Tibial artery (tissue), 4 donors: ENCODE data around the gene P3H4.

Source experiments
- DNase-seq, 2 donors: peaks; one replicate each; pipeline ENCODE4 v3.0.0-alpha.2; 2019
- H3K27ac ChIP-seq, 2 donors: fragments of 200-600 bp; sonication (generic) in 1 of 2; 1 replicate in 1 of 2; 2 replicates in 1 of 2; pipeline ENCODE4 v1.5.1; 2018 to 2019; ENCODE audit warnings: mild to moderate bottlenecking in 1 of 2
- H3K27me3 ChIP-seq, 2 donors: fragments of 200-600 bp; sonication (generic) in 1 of 2; one replicate each; pipeline versions ENCODE4 v1.5.1 to v1.6.0; 2016 to 2019
- H3K36me3 ChIP-seq, 3 donors: fragments of 200-600 bp; sonication (generic) in 2 of 3; one replicate each; pipeline ENCODE4 v1.5.1; 2016 to 2019; ENCODE audit warnings: mild to moderate bottlenecking in 2 of 3
- H3K4me1 ChIP-seq, 4 donors: fragments of 200-600 bp; sonication (generic) in 2 of 4; 1 replicate in 3 of 4; 2 replicates in 1 of 4; pipeline ENCODE4 v1.5.1; 2016 to 2019
- H3K4me3 ChIP-seq, 2 donors: fragments of 200-600 bp; sonication (generic) in 1 of 2; 1 replicate in 1 of 2; 2 replicates in 1 of 2; pipeline ENCODE4 v1.5.1; 2018 to 2019; ENCODE audit warnings: mild to moderate bottlenecking in 2 of 2
- H3K9me3 ChIP-seq, 3 donors: fragments of 200-600 bp; sonication (generic) in 1 of 3; one replicate each; pipeline ENCODE4 v1.5.1; 2016 to 2019
- CTCF ChIP-seq, 2 experiments: fragments of 200-600 bp in 1 of 2; fragments of 450-650 bp in 1 of 2; IDR thresholded peaks; one replicate each; pipeline ENCODE4 v1.5.1; 2017 to 2019; ENCODE audit warnings: antibody characterized with exemption in 2 of 2, mild to moderate bottlenecking in 1 of 2, moderate library complexity in 1 of 2
- intact Hi-C: fragments of 100-400 bp; cut with DNase I; formaldehyde crosslinking; loops from one replicate; pipeline ENCODE4 v1.15.0; 2023; ENCODE audit warnings: low total_unique reads

The P3H4 gene

GRCh38 chr17:41768682-41769288 is 43.0 kb downstream of the P3H4 start:
- no peak for DNase-seq
- no peaks in the 10 kb centered on the region for H3K27me3 ChIP-seq
- H3K27ac ChIP-seq: no peak overlapping the region
- peaks cover 0 to 21% (median 2%) of the 10 kb centered on the region in 4 donors for H3K4me1 ChIP-seq
- H3K36me3 ChIP-seq: peaks cover 0 to 87% (median 55%) of the 10 kb centered on the region in 3 donors
- intact Hi-C loops: no loop called here
- no peak overlapping the region for H3K4me3 ChIP-seq
- H3K9me3 ChIP-seq: no peaks in the 10 kb centered on the region
- no peak for TF ChIP-seq CTCF (IDR thresholded peaks at IDR 0.05)

- no peak for DNase-seq
- peaks cover 0 to 8% (median 0%) of the 10 kb centered on the region in 4 donors for H3K4me1 ChIP-seq
- H3K27me3 ChIP-seq: no peaks in the 10 kb centered on the region
- H3K9me3 ChIP-seq: no peaks in the 10 kb centered on the region
- H3K4me3 ChIP-seq: no peak overlapping the region
- peaks cover 7 to 95% (median 63%) of the 10 kb centered on the region in 3 donors for H3K36me3 ChIP-seq
- no peak overlapping the region for H3K27ac ChIP-seq
- TF ChIP-seq CTCF (IDR thresholded peaks at IDR 0.05): no peak
- intact Hi-C loops: no loop called here
Observed at GRCh38 chr17:41767324-41768042, 44.3 kb downstream of the P3H4 start.

- Histone ChIP-seq H3K36me3 (peaks cover 8 to 97% (median 67%) of the 10 kb centered on the region in 3 donors), H3K27ac (no peak overlapping the region), H3K4me1 (no peaks in the 10 kb centered on the region), H3K4me3 (no peak overlapping the region), H3K27me3 (no peaks in the 10 kb centered on the region), H3K9me3 (no peaks in the 10 kb centered on the region)
- TF ChIP-seq CTCF (IDR thresholded peaks at IDR 0.05): no peak
- DNase-seq: no peak
- intact Hi-C loops: no loop called here
Observed at GRCh38 chr17:41766135-41766534, 45.6 kb downstream of the P3H4 start.

GRCh38 chr17:41763327-41763726 is 48.4 kb downstream of the P3H4 start:
- no peaks in the 10 kb centered on the region for H3K27me3 ChIP-seq
- H3K27ac ChIP-seq: no peak overlapping the region
- H3K4me3 ChIP-seq: no peak overlapping the region
- H3K36me3 ChIP-seq: peaks cover 8 to 96% (median 43%) of the 10 kb centered on the region in 3 donors
- H3K4me1 ChIP-seq: no peaks in the 10 kb centered on the region
- TF ChIP-seq CTCF (IDR thresholded peaks at IDR 0.05): no peak
- H3K9me3 ChIP-seq: no peaks in the 10 kb centered on the region
- intact Hi-C loops: no loop called here
- no peak for DNase-seq

- Histone ChIP-seq H3K27me3 (no peaks in the 10 kb centered on the region), H3K4me3 (no peak overlapping the region), H3K36me3 (peaks cover 8 to 96% (median 42%) of the 10 kb centered on the region in 3 donors), H3K4me1 (no peaks in the 10 kb centered on the region), H3K27ac (no peak overlapping the region), H3K9me3 (no peaks in the 10 kb centered on the region)
- intact Hi-C loops: no loop called here
- TF ChIP-seq CTCF (IDR thresholded peaks at IDR 0.05): no peak
- no peak for DNase-seq
Observed at GRCh38 chr17:41762841-41763240, 48.9 kb downstream of the P3H4 start.
